Hepatocyte (in vitro differentiated cells): Measurements from ENCODE around the gene GABBR2. TPM values are rescaled to one million over a fixed set of nuclear protein-coding genes. Genes with fewer than 3 reads are reported as not detected.

Experiments
- DNase-seq: peaks from one replicate; pipeline ENCODE4 v3.0.0-alpha.2; 2016; ENCODE audit warnings: low spot score
- H2AFZ ChIP-seq: fragments of 200-600 bp; sonication (generic); 2 replicates; pipeline ENCODE4 v1.6.0; 2016; ENCODE audit warnings: antibody characterized with exemption, mild to moderate bottlenecking
- H3K27ac ChIP-seq: fragments of 200-600 bp; sonication (generic); 2 replicates; pipeline ENCODE4 v1.5.1; 2016; ENCODE audit warnings: mild to moderate bottlenecking
- H3K27me3 ChIP-seq: fragments of 200-600 bp; sonication (generic); 2 replicates; pipeline ENCODE4 v1.6.1; 2016
- H3K36me3 ChIP-seq: fragments of 200-600 bp; sonication (generic); replicated peaks from 2 replicates; pipeline ENCODE4 v1.5.1; 2016; ENCODE audit warnings: low read depth; ENCODE audit not compliant: insufficient read depth
- H3K4me1 ChIP-seq: fragments of 200-600 bp; sonication (generic); 2 replicates; pipeline ENCODE4 v1.5.1; 2016; ENCODE audit warnings: mild to moderate bottlenecking, moderate library complexity; ENCODE audit not compliant: insufficient read depth
- H3K4me2 ChIP-seq: fragments of 200-600 bp; sonication (generic); 2 replicates; pipeline ENCODE4 v1.6.0; 2016
- H3K4me3 ChIP-seq: fragments of 200-600 bp; sonication (generic); 2 replicates; pipeline ENCODE4 v1.5.1; 2016; ENCODE audit warnings: mild to moderate bottlenecking
- H3K79me2 ChIP-seq: fragments of 200-600 bp; sonication (generic); 2 replicates; pipeline ENCODE4 v1.6.0; 2017; ENCODE audit warnings: mild to moderate bottlenecking
- H3K9me2 ChIP-seq: fragments of 200-600 bp; sonication (generic); replicated peaks from 2 replicates; pipeline ENCODE4 v1.6.0; 2017; ENCODE audit warnings: mild to moderate bottlenecking; ENCODE audit not compliant: insufficient read depth
- H3K9me3 ChIP-seq: fragments of 200-600 bp; sonication (generic); 2 replicates; pipeline ENCODE4 v1.5.1; 2016; ENCODE audit warnings: low read depth, mild to moderate bottlenecking
- H4K20me1 ChIP-seq: fragments of 200-600 bp; sonication (generic); 2 replicates; pipeline ENCODE4 v1.6.0; 2016; ENCODE audit warnings: mild to moderate bottlenecking; ENCODE audit not compliant: insufficient read depth, poor library complexity, severe bottlenecking
- EZH2 ChIP-seq: fragments of 200-600 bp; sonication (generic); IDR thresholded peaks from 2 replicates; pipeline ENCODE4 v1.6.1; 2016; ENCODE audit warnings: antibody characterized with exemption, mild to moderate bottlenecking, borderline replicate concordance
- EZH2phosphoT487 ChIP-seq: fragments of 200-600 bp; sonication (generic); IDR thresholded peaks from one replicate; pipeline ENCODE4 v1.6.1; 2018; ENCODE audit warnings: antibody characterized with exemption, mild to moderate bottlenecking, low read depth, moderate library complexity; ENCODE audit not compliant: unreplicated experiment, severe bottlenecking
- WGBS: methylation state at CpG from one replicate; pipeline ENCODE4 v1.1.6; 2016; ENCODE audit warnings: low lambda C conversion rate; ENCODE audit errors: missing lambda C conversion rate; 5-methylcytosine and 5-hydroxymethylcytosine counted together
- polyA plus RNA-seq: library from polyadenylated mRNA; unstranded; fragments of >200 nt; fragmentation: Nextera tagmentation; extraction: Ambion mirVana; gene quantifications from 2 replicates; pipeline ENCODE4 v1.2.1, GENCODE V29; 2016
- total RNA-seq: library from RNA; depleted of rRNA; stranded (reverse); fragments of >200 nt; gene quantifications from 2 replicates; pipeline ENCODE4 v1.2.3, GENCODE V29; 2014
- TF ChIP-seq, protein P1 (sequence below): fragments of 200-600 bp; sonication (generic); IDR thresholded peaks from 2 replicates; pipeline ENCODE4 v1.5.1; 2016; ENCODE audit warnings: antibody characterized with exemption, mild to moderate bottlenecking; ENCODE audit not compliant: poor library complexity

Gene GABBR2
- total and polyA plus RNA-seq, 2 experiments from 2014 or later: 0.20 to 0.28 TPM

DNA sequence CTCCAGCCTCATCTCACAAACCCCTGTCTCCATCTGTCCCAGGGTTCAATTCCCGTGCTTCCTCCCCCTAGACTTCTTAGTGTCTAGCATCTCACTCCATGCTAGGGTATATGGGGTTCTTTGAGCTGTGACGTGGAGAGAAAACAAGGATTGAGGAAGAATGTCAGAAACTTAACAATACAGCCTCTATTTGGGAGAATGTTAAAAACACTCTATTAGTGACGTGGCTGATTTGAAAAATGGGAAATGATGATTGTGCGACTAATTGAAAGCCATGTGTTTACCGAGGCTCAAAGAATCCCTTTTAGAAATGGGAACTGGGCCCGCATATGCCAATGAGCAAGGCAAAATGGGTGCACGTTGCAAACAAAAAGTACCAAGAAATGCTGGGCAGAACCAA lies 380.6 kb downstream of the GABBR2 start:
- no peak overlapping the region for H2AFZ ChIP-seq
- no peaks in the 10 kb centered on the region for H3K9me2 ChIP-seq
- no peaks in the 10 kb centered on the region for H3K36me3 ChIP-seq
- 91% methylated on average over 7 of the region's 7 CpGs for WGBS
- H3K27ac ChIP-seq: no peak overlapping the region
- DNase-seq: no peak
- no peaks in the 10 kb centered on the region for H4K20me1 ChIP-seq
- no peaks in the 10 kb centered on the region for H3K27me3 ChIP-seq
- H3K4me2 ChIP-seq: no peak overlapping the region
- no peaks in the 10 kb centered on the region for H3K79me2 ChIP-seq
- TF ChIP-seq EZH2phosphoT487 (no peak), EZH2 (no peak)
- TF ChIP-seq, protein P1, sequence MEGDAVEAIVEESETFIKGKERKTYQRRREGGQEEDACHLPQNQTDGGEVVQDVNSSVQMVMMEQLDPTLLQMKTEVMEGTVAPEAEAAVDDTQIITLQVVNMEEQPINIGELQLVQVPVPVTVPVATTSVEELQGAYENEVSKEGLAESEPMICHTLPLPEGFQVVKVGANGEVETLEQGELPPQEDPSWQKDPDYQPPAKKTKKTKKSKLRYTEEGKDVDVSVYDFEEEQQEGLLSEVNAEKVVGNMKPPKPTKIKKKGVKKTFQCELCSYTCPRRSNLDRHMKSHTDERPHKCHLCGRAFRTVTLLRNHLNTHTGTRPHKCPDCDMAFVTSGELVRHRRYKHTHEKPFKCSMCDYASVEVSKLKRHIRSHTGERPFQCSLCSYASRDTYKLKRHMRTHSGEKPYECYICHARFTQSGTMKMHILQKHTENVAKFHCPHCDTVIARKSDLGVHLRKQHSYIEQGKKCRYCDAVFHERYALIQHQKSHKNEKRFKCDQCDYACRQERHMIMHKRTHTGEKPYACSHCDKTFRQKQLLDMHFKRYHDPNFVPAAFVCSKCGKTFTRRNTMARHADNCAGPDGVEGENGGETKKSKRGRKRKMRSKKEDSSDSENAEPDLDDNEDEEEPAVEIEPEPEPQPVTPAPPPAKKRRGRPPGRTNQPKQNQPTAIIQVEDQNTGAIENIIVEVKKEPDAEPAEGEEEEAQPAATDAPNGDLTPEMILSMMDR: no peak
- H3K9me3 ChIP-seq: no peaks in the 10 kb centered on the region
- H3K4me1 ChIP-seq: peaks cover 4% of the 10 kb centered on the region
- no peak overlapping the region for H3K4me3 ChIP-seq

DNA sequence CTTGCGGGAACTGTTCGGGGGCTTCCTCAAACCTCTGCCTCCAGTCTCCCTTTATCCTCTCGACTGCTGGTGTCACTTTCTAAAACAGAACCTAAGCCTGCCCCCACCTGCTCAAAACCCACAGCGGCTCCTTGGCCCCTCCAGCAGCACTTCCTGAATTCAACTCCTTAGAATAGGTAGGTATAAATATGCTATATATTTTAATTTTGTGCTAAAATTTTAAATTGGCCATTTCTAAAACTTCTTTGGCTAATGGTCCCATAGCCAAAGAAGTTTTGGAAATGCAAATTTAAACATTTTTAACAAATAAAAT lies 381.5 kb downstream of the GABBR2 start:
- no peak for TF ChIP-seq EZH2phosphoT487
- WGBS: 76% methylated on average over 4 of the region's 4 CpGs
- no peak overlapping the region for H2AFZ ChIP-seq
- H3K79me2 ChIP-seq: no peaks in the 10 kb centered on the region
- no peaks in the 10 kb centered on the region for H3K36me3 ChIP-seq
- no peak overlapping the region for H3K4me3 ChIP-seq
- no peak overlapping the region for H3K4me2 ChIP-seq
- no peaks in the 10 kb centered on the region for H4K20me1 ChIP-seq
- H3K4me1 ChIP-seq: peaks cover 4% of the 10 kb centered on the region
- no peaks in the 10 kb centered on the region for H3K9me2 ChIP-seq
- no peak for DNase-seq
- H3K9me3 ChIP-seq: no peaks in the 10 kb centered on the region
- no peak overlapping the region for H3K27ac ChIP-seq
- H3K27me3 ChIP-seq: no peaks in the 10 kb centered on the region

DNA sequence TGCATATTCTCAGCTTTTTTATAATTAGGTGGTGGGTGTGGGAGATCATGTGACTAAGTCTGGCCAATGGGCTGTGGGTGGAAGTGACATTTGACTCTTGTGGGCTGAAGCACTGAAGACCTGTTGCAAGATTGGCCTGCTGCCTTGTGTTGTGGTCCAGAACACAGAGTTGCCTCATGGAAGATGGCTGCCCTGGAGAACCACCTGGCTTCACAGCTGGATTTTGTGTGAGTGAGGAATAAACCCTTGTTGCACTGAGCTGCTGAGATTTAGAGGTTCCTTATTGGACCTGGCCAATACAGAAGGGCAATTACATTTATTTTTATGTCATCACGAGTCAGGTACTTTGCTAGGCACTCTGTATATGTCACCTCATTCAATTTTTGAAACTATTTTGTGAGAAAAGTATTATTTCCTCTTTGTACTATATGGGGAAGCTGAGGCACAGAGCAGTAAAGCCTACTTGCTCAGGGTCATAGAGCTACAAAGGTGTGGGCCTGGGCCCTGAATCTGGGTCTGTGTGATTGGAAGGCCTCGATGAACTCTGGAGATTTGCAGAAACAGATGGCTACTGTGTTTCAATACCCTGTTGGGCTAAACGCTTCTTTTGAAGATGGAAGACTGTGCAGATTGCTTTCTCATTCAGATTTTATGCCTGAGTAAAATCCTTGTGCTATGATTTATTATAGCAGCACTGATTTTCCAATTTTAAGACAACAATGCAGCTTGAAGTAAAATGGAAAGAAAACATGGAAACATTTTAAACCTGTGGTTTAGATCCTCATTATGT lies 382.1 kb downstream of the GABBR2 start:
- Histone ChIP-seq H3K36me3 (no peaks in the 10 kb centered on the region), H3K4me1 (peaks cover 4% of the 10 kb centered on the region), H3K27me3 (no peaks in the 10 kb centered on the region), H2AFZ (no peak overlapping the region), H4K20me1 (no peaks in the 10 kb centered on the region), H3K9me2 (no peaks in the 10 kb centered on the region), H3K4me3 (no peak overlapping the region), H3K9me3 (no peaks in the 10 kb centered on the region), H3K4me2 (no peak overlapping the region), H3K79me2 (no peaks in the 10 kb centered on the region), H3K27ac (no peak overlapping the region)
- DNase-seq: no peak
- TF ChIP-seq EZH2 (no peak), EZH2phosphoT487 (no peak)
- TF ChIP-seq, protein P1: no peak
- WGBS: 92% methylated on average over 3 of the region's 3 CpGs

DNA sequence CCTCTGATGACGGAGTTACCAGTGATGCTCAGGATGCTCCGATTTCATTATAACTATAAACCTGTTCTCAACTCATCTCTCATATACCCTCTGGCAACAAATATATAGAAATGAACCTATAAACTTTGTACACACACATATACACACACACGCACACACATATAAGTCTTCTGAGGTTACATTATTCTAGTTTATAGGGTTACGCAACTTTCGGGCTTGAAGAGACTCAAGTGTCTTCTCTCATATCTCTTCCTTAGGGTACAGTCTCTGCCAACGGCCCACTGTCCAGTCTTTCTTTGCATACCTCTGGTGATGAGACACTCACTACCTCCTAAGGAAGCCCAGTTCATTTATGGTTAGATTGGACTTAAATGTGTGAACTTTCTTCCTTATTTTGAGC lies 383.9 kb downstream of the GABBR2 start:
- H3K4me3 ChIP-seq: no peak overlapping the region
- H3K79me2 ChIP-seq: no peaks in the 10 kb centered on the region
- WGBS: 70% methylated on average over 6 of the region's 6 CpGs
- H3K27me3 ChIP-seq: no peaks in the 10 kb centered on the region
- H3K9me2 ChIP-seq: no peaks in the 10 kb centered on the region
- H3K36me3 ChIP-seq: no peaks in the 10 kb centered on the region
- H3K4me2 ChIP-seq: no peak overlapping the region
- H3K4me1 ChIP-seq: peaks cover 4% of the 10 kb centered on the region
- no peaks in the 10 kb centered on the region for H3K9me3 ChIP-seq
- H2AFZ ChIP-seq: no peak overlapping the region
- no peak for DNase-seq
- TF ChIP-seq EZH2phosphoT487 (no peak), EZH2 (no peak)
- TF ChIP-seq, protein P1: no peak
- no peaks in the 10 kb centered on the region for H4K20me1 ChIP-seq
- H3K27ac ChIP-seq: no peak overlapping the region
